Measurements from ENCODE around the gene APOH.

APOH gene

GRCh38 chr17:66235377-66235994, 6.3 kb upstream of the APOH start:
- DNase-seq (ENCODE audit: low read depth in 1 of 2, low spot score in 1 of 2), result no peak

GRCh38 chr17:66234611-66235010, 5.4 kb upstream of the APOH start:
- no peak for DNase-seq (ENCODE audit: low read depth in 1 of 2, low spot score in 1 of 2)

- no peak for DNase-seq (ENCODE audit: low read depth in 1 of 2, low spot score in 1 of 2)
Measured at GRCh38 chr17:66233023-66233753, 4.0 kb upstream of the APOH start.

GRCh38 chr17:66230922-66231591, 1.8 kb upstream of the APOH start:
- DNase-seq (ENCODE audit: low read depth in 1 of 2, low spot score in 1 of 2), result no peak

- DNase-seq (ENCODE audit: low read depth in 1 of 2, low spot score in 1 of 2), result no peak
Measured at GRCh38 chr17:66229783-66230538, 746 bp upstream of the APOH start.

GRCh38 chr17:66227212-66228045, 1.8 kb downstream of the APOH start:
- DNase-seq (ENCODE audit: low read depth in 1 of 2, low spot score in 1 of 2), result no peak

- DNase-seq (ENCODE audit: low read depth in 1 of 2, low spot score in 1 of 2), result no peak
Measured at GRCh38 chr17:66222798-66223350, 6.3 kb downstream of the APOH start.

- no peak for DNase-seq (ENCODE audit: low read depth in 1 of 2, low spot score in 1 of 2)
Measured at GRCh38 chr17:66221755-66222530, 7.3 kb downstream of the APOH start.

GRCh38 chr17:66221343-66221742, 7.9 kb downstream of the APOH start:
- DNase-seq (ENCODE audit: low read depth in 1 of 2, low spot score in 1 of 2), result no peak

GRCh38 chr17:66220079-66220835, 9.0 kb downstream of the APOH start:
- DNase-seq (ENCODE audit: low read depth in 1 of 2, low spot score in 1 of 2), result no peak

- DNase-seq (ENCODE audit: low read depth in 1 of 2, low spot score in 1 of 2), result no peak
Measured at GRCh38 chr17:66215529-66215911, 13.7 kb downstream of the APOH start.

- no peak for DNase-seq (ENCODE audit: low read depth in 1 of 2, low spot score in 1 of 2)
Measured at GRCh38 chr17:66214884-66215528, 14.2 kb downstream of the APOH start.

GRCh38 chr17:66211047-66211810, 18.0 kb downstream of the APOH start:
- no peak for DNase-seq (ENCODE audit: low read depth in 1 of 2, low spot score in 1 of 2)

- no peak for DNase-seq (ENCODE audit: low read depth in 1 of 2, low spot score in 1 of 2)
Measured at GRCh38 chr17:66210208-66210574, 19.0 kb downstream of the APOH start.

GRCh38 chr17:66207936-66208335, 21.3 kb downstream of the APOH start:
- DNase-seq (ENCODE audit: low read depth in 1 of 2, low spot score in 1 of 2), result no peak

GRCh38 chr17:66203274-66204015, 25.8 kb downstream of the APOH start:
- DNase-seq (ENCODE audit: low read depth in 1 of 2, low spot score in 1 of 2), result no peak

- no peak for DNase-seq (ENCODE audit: low read depth in 1 of 2, low spot score in 1 of 2)
Measured at GRCh38 chr17:66200685-66201092, 28.5 kb downstream of the APOH start.
